ENCODE data around the gene UGT1A9.

Gene UGT1A9

DNA sequence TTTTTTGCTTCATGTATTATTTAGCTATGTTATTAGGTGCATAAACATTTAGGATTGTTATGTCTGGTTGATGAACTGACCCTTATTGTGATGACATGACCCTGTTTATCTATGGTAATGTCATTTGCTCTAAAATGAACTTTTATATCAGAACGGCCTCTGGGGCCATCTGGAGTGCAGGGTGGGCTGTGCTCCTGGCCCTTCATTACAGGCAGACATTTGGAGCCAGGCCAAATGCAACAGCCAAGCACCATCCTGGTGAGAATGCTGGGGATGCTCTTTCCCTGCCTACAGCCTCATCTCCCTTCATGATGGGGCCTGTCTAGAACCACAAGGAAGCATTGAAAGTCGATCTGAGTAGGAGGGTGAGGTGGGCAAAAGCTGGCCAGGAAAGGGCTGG, 144.6 kb downstream of the UGT1A9 start:
- DNase-seq (ENCODE audit: low read depth) = no peak
- TF ChIP-seq CTCF (IDR thresholded peaks at IDR 0.05; ENCODE audit: low read length, missing control alignments) = no peak
- H3K4me3 ChIP-seq (replicated peaks; ENCODE audit: low read depth, low read length) = no peak overlapping the region

DNA sequence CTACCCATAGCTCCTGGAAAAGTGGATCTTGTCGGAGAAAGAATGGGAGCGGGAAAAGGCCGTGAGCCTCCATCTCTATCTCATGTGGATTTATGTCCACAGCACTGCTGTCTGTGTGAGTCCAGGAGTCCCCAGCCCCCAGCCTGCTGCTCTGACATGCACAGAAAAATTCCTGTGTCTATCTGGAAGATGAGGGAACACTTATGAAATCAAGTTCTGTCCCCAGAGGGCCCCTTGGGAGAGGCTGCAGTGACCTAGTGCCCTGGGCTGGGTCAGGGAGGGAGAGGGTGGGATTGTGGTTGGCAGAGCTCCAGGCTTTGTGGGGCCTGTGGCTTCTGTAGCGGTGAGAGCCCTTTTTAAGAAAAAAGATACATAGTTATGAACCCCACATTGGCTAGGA, 145.1 kb downstream of the UGT1A9 start:
- no peak overlapping the region for H3K4me3 ChIP-seq (replicated peaks; ENCODE audit: low read depth, low read length)
- no peak for DNase-seq (ENCODE audit: low read depth)
- no peak for TF ChIP-seq CTCF (IDR thresholded peaks at IDR 0.05; ENCODE audit: low read length, missing control alignments)

GRCh38 chr2:233817361-233817911, 145.7 kb downstream of the UGT1A9 start:
- DNase-seq (ENCODE audit: low read depth) = no peak
- no peak for TF ChIP-seq CTCF (IDR thresholded peaks at IDR 0.05; ENCODE audit: low read length, missing control alignments)
- no peak overlapping the region for H3K4me3 ChIP-seq (replicated peaks; ENCODE audit: low read depth, low read length)

- no peak for DNase-seq (ENCODE audit: low read depth)
- TF ChIP-seq CTCF (IDR thresholded peaks at IDR 0.05; ENCODE audit: low read length, missing control alignments) = no peak
- no peak overlapping the region for H3K4me3 ChIP-seq (replicated peaks; ENCODE audit: low read depth, low read length)
Observed at GRCh38 chr2:233817995-233818638, 146.4 kb downstream of the UGT1A9 start.

- no peak overlapping the region for H3K4me3 ChIP-seq (replicated peaks; ENCODE audit: low read depth, low read length)
- TF ChIP-seq CTCF (IDR thresholded peaks at IDR 0.05; ENCODE audit: low read length, missing control alignments) = no peak
- DNase-seq (ENCODE audit: low read depth) = no peak
Observed at GRCh38 chr2:233818639-233819621, 147.2 kb downstream of the UGT1A9 start.

- no peak for TF ChIP-seq CTCF (IDR thresholded peaks at IDR 0.05; ENCODE audit: low read length, missing control alignments)
- no peak for DNase-seq (ENCODE audit: low read depth)
- no peak overlapping the region for H3K4me3 ChIP-seq (replicated peaks; ENCODE audit: low read depth, low read length)
Observed at GRCh38 chr2:233819884-233820773, 148.4 kb downstream of the UGT1A9 start.

Measured in fibroblast of pulmonary artery (primary cell).